IPS-15b (cell line): ENCODE results near the gene CHKB.

Source experiments
- H3K27me3 ChIP-seq: one replicate; pipeline ENCODE4 v1.6.1; 2013; ENCODE audit warnings: low read length; ENCODE audit not compliant: control insufficient read depth, insufficient read depth
- H3K36me3 ChIP-seq: one replicate; pipeline ENCODE4 v1.6.1; 2013; ENCODE audit warnings: low read length; ENCODE audit not compliant: control insufficient read depth, insufficient read depth
- H3K4me1 ChIP-seq: one replicate; pipeline ENCODE4 v1.6.1; 2013; ENCODE audit warnings: mild to moderate bottlenecking, low read length; ENCODE audit not compliant: control insufficient read depth, insufficient read depth
- H3K4me3 ChIP-seq: one replicate; pipeline ENCODE4 v1.5.1; 2013; ENCODE audit warnings: low read depth, low read length
- H3K9ac ChIP-seq: one replicate; pipeline ENCODE4 v1.6.1; 2013; ENCODE audit warnings: low read depth, mild to moderate bottlenecking, low read length
- H3K9me3 ChIP-seq: one replicate; pipeline ENCODE4 v1.6.1; 2013; ENCODE audit warnings: mild to moderate bottlenecking, low read length; ENCODE audit not compliant: control insufficient read depth, insufficient read depth

Gene CHKB

GRCh38 chr22:50603511-50604255, 21.0 kb upstream of the CHKB start:
- H3K27me3 ChIP-seq = peaks cover 42% of the 10 kb centered on the region

GRCh38 chr22:50602338-50602700, 19.7 kb upstream of the CHKB start:
- Histone ChIP-seq H3K36me3 (peaks cover under 1% of the 10 kb centered on the region), H3K4me3 (no peak overlapping the region), H3K9me3 (no peaks in the 10 kb centered on the region), H3K27me3 (peaks cover 51% of the 10 kb centered on the region), H3K9ac (no peak overlapping the region), H3K4me1 (peaks cover 2% of the 10 kb centered on the region)

More at GRCh38 chr22:50603511-50604255, 21.0 kb upstream of the CHKB start:
- Histone ChIP-seq H3K4me1 (peaks cover 2% of the 10 kb centered on the region), H3K9ac (no peak overlapping the region), H3K9me3 (no peaks in the 10 kb centered on the region), H3K36me3 (peaks cover 2% of the 10 kb centered on the region), H3K4me3 (no peak overlapping the region)

GRCh38 chr22:50601669-50602337, 19.2 kb upstream of the CHKB start:
- Histone ChIP-seq H3K36me3 (no peaks in the 10 kb centered on the region), H3K9me3 (no peaks in the 10 kb centered on the region), H3K27me3 (peaks cover 53% of the 10 kb centered on the region), H3K4me3 (peak overlapping the region; percentile 13), H3K4me1 (peaks cover 2% of the 10 kb centered on the region), H3K9ac (no peak overlapping the region)

GRCh38 chr22:50600967-50601668, 18.5 kb upstream of the CHKB start:
- no peaks in the 10 kb centered on the region for H3K9me3 ChIP-seq
- peaks cover 53% of the 10 kb centered on the region for H3K27me3 ChIP-seq
- H3K36me3 ChIP-seq = no peaks in the 10 kb centered on the region
- no peak overlapping the region for H3K9ac ChIP-seq
- peaks cover 2% of the 10 kb centered on the region for H3K4me1 ChIP-seq
- peak overlapping the region; percentile 50 for H3K4me3 ChIP-seq

- Histone ChIP-seq H3K36me3 (no peaks in the 10 kb centered on the region), H3K4me1 (peaks cover 2% of the 10 kb centered on the region), H3K4me3 (peak within 1 kb of the TSS; percentile 50), H3K9me3 (no peaks in the 10 kb centered on the region), H3K9ac (no peak within 1 kb of the TSS), H3K27me3 (peaks cover 51% of the 10 kb centered on the region)
These were observed 17.9 kb upstream of the CHKB start, which contains the start of gene MAPK8IP2 for GRCh38 chr22:50600538-50600937. Gene MAPK8IP2, plus strand, starts transcription at chr22:50600793. Its CDS starts 26 bp downstream, at chr22:50600819.

GRCh38 chr22:50599816-50600455, 17.3 kb upstream of the CHKB start:
- Histone ChIP-seq H3K36me3 (no peaks in the 10 kb centered on the region), H3K4me3 (peak overlapping the region; percentile 8), H3K4me1 (peaks cover 2% of the 10 kb centered on the region), H3K9me3 (no peaks in the 10 kb centered on the region), H3K9ac (no peak overlapping the region), H3K27me3 (peaks cover 45% of the 10 kb centered on the region)

DNA sequence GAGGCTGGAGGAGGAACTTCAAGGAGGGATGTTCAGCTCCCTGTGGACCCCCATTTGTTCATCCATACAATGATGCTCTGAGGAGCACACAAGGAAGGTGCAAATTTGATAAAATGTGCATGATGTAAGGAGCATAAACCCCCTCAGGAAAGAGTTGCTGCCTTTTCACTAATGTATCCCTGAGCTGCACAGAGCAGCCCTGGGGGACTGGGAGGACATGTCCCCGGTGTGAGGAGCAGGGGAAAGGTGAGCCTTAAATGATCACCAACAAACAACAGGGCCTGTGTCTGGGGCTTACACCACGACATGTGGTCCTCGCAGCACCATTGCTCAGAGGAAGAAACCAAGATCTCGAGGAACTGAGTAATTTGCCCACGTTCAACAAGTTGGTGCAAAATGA, 14.4 kb upstream of the CHKB start:
- Histone ChIP-seq H3K4me1 (peaks cover 2% of the 10 kb centered on the region), H3K27me3 (peaks cover 28% of the 10 kb centered on the region), H3K36me3 (no peaks in the 10 kb centered on the region), H3K9ac (no peak overlapping the region), H3K4me3 (no peak overlapping the region), H3K9me3 (no peaks in the 10 kb centered on the region)

GRCh38 chr22:50595189-50595588, 12.5 kb upstream of the CHKB start:
- H3K27me3 ChIP-seq = peaks cover 19% of the 10 kb centered on the region
- H3K4me3 ChIP-seq = no peak overlapping the region
- no peak overlapping the region for H3K9ac ChIP-seq
- H3K9me3 ChIP-seq = no peaks in the 10 kb centered on the region
- H3K4me1 ChIP-seq = no peaks in the 10 kb centered on the region
- no peaks in the 10 kb centered on the region for H3K36me3 ChIP-seq

GRCh38 chr22:50587407-50587806, 4.8 kb upstream of the CHKB start:
- Histone ChIP-seq H3K27me3 (peaks cover 8% of the 10 kb centered on the region), H3K4me3 (no peak overlapping the region), H3K36me3 (no peaks in the 10 kb centered on the region), H3K9ac (no peak overlapping the region), H3K9me3 (no peaks in the 10 kb centered on the region), H3K4me1 (no peaks in the 10 kb centered on the region)

- Histone ChIP-seq H3K27me3 (peaks cover 8% of the 10 kb centered on the region), H3K4me1 (no peaks in the 10 kb centered on the region), H3K9me3 (no peaks in the 10 kb centered on the region), H3K36me3 (no peaks in the 10 kb centered on the region), H3K4me3 (no peak overlapping the region), H3K9ac (no peak overlapping the region)
These were observed 3.8 kb upstream of the CHKB start for GRCh38 chr22:50586416-50586815.

DNA sequence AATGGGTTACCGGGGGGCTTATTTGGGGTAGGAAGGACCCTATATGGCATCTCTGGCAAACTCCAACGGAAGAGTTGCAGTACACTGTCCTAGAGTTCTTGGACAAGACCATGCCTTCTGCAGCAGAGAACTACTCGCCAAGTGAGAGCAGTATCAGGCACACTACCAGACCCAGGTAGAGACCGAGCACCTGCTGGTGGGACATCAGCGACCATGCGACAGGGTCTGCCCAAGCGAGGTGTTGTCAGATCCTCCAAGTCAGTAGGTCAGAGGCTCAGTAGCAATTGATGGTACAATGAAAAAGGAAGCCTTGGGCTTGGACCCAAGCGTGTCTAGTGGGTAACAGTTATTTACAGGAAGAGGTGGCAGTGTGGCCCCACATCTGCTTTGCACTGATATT, 3.1 kb upstream of the CHKB start:
- Histone ChIP-seq H3K4me1 (no peaks in the 10 kb centered on the region), H3K27me3 (peaks cover 8% of the 10 kb centered on the region), H3K9me3 (no peaks in the 10 kb centered on the region), H3K9ac (no peak overlapping the region), H3K4me3 (no peak overlapping the region), H3K36me3 (no peaks in the 10 kb centered on the region)
